ENCODE results near the gene NRROS.

NRROS gene

GRCh38 chr3:196706327-196706726 lies 66.8 kb downstream of the NRROS start:
- POLR2A ChIA-PET = interaction anchor here (0.7 kb wide), 1 partner anchor 72 kb away, joined by 3 read pairs; no protein-coding TSS in a partner anchor
- no peak for TF ChIP-seq CTCF (IDR thresholded peaks at IDR 0.05; ENCODE audit: insufficient read depth, low read length, missing control alignments)
- no peak overlapping the region for H3K4me3 ChIP-seq (ENCODE audit: low read depth, low read length)

GRCh38 chr3:196706731-196707130 lies 67.2 kb downstream of the NRROS start:
- CTCF ChIA-PET = interaction anchor here (0.9 to 4.1 kb wide), 4 partner anchors 13 to 98 kb away, joined by 3 to 36 read pairs (median 4); no protein-coding TSS in a partner anchor
- POLR2A ChIA-PET = interaction anchor here (0.7 kb wide), 1 partner anchor 72 kb away, joined by 3 read pairs; no protein-coding TSS in a partner anchor
- no peak for TF ChIP-seq CTCF (IDR thresholded peaks at IDR 0.05; ENCODE audit: insufficient read depth, low read length, missing control alignments)
- DNase-seq (ENCODE audit: low read depth, low spot score) = no peak
- H3K4me3 ChIP-seq (ENCODE audit: low read depth, low read length) = no peak overlapping the region

More at GRCh38 chr3:196706327-196706726, 66.8 kb downstream of the NRROS start:
- no peak for DNase-seq (ENCODE audit: low read depth, low spot score)
- CTCF ChIA-PET = interaction anchor here (0.7 to 4.1 kb wide), 3 partner anchors 12 to 177 kb away, joined by 3 to 36 read pairs (median 3); no protein-coding TSS in a partner anchor

- no peak for DNase-seq (ENCODE audit: low read depth, low spot score)
- CTCF ChIA-PET = interaction anchor here (0.8 to 4.1 kb wide), 6 partner anchors 11 to 99 kb away, joined by 3 to 36 read pairs (median 4); no protein-coding TSS in a partner anchor
- POLR2A ChIA-PET = no interaction called here
- no peak overlapping the region for H3K4me3 ChIP-seq (ENCODE audit: low read depth, low read length)
- no peak for TF ChIP-seq CTCF (IDR thresholded peaks at IDR 0.05; ENCODE audit: insufficient read depth, low read length, missing control alignments)
Measured at GRCh38 chr3:196707566-196707965, 68.1 kb downstream of the NRROS start.

- ChIA-PET CTCF (interaction anchor here (0.8 to 4.1 kb wide), 3 partner anchors 12 to 98 kb away, joined by 3 to 36 read pairs (median 7); no protein-coding TSS in a partner anchor), POLR2A (no interaction called here)
Measured at GRCh38 chr3:196708467-196708866, 69.0 kb downstream of the NRROS start.

More at GRCh38 chr3:196708467-196708866, 69.0 kb downstream of the NRROS start:
- DNase-seq (ENCODE audit: low read depth, low spot score) = no peak
- no peak overlapping the region for H3K4me3 ChIP-seq (ENCODE audit: low read depth, low read length)
- no peak for TF ChIP-seq CTCF (IDR thresholded peaks at IDR 0.05; ENCODE audit: insufficient read depth, low read length, missing control alignments)
